Stimulated activated CD4-positive, alpha-beta T cell treated with anti-CD3 and anti-CD28 coated beads, Interleukin-4, amount 100 ng/mL, for 1 hour (primary cell): ENCODE data around the gene EXOC1.

ENCODE experiments used
- DNase-seq: peaks from one replicate; pipeline ENCODE4 v3.0.0-alpha.2; 2020

The EXOC1 gene

GRCh38 chr4:55854129-55854528 lies 681 bp downstream of the EXOC1 start:
- no peak for DNase-seq

- no peak for DNase-seq
These were observed 4.1 kb downstream of the EXOC1 start for GRCh38 chr4:55857586-55857985.

GRCh38 chr4:55859711-55860110 lies 6.3 kb downstream of the EXOC1 start:
- DNase-seq: no peak

- no peak for DNase-seq
These were observed 11.3 kb downstream of the EXOC1 start for GRCh38 chr4:55864577-55865223.

- no peak for DNase-seq
These were observed 11.9 kb downstream of the EXOC1 start for GRCh38 chr4:55865228-55865806.

GRCh38 chr4:55866290-55866907 lies 13.0 kb downstream of the EXOC1 start:
- no peak for DNase-seq

GRCh38 chr4:55866973-55867574 lies 13.6 kb downstream of the EXOC1 start:
- no peak for DNase-seq

- no peak for DNase-seq
These were observed 15.2 kb downstream of the EXOC1 start for GRCh38 chr4:55868581-55869090.

- no peak for DNase-seq
These were observed 17.9 kb downstream of the EXOC1 start for GRCh38 chr4:55871299-55871800.

- DNase-seq: no peak
These were observed 21.4 kb downstream of the EXOC1 start for GRCh38 chr4:55874831-55875230.

GRCh38 chr4:55876387-55876786 lies 22.9 kb downstream of the EXOC1 start:
- DNase-seq: no peak

GRCh38 chr4:55879224-55879623 lies 25.8 kb downstream of the EXOC1 start:
- DNase-seq: no peak

- no peak for DNase-seq
These were observed 27.3 kb downstream of the EXOC1 start for GRCh38 chr4:55880652-55881280.

- no peak for DNase-seq
These were observed 30.8 kb downstream of the EXOC1 start for GRCh38 chr4:55884093-55884850.

- no peak for DNase-seq
These were observed 31.4 kb downstream of the EXOC1 start for GRCh38 chr4:55884851-55885219.

GRCh38 chr4:55887594-55887993 lies 34.1 kb downstream of the EXOC1 start:
- DNase-seq: no peak

- no peak for DNase-seq
These were observed 38.7 kb downstream of the EXOC1 start for GRCh38 chr4:55892156-55892555.

GRCh38 chr4:55896622-55897021 lies 43.2 kb downstream of the EXOC1 start:
- DNase-seq: no peak

- DNase-seq: no peak
These were observed 49.2 kb downstream of the EXOC1 start for GRCh38 chr4:55902677-55903076.

- no peak for DNase-seq
These were observed 50.1 kb downstream of the EXOC1 start for GRCh38 chr4:55903577-55903976.

- no peak for DNase-seq
These were observed 51.1 kb downstream of the EXOC1 start for GRCh38 chr4:55904576-55904975.

GRCh38 chr4:55906323-55906722 lies 52.9 kb downstream of the EXOC1 start:
- no peak for DNase-seq

GRCh38 chr4:55906989-55907388 lies 53.5 kb downstream of the EXOC1 start:
- DNase-seq: no peak
